ENCODE data around the gene AXIN1. TPM values are rescaled to one million over a fixed set of nuclear protein-coding genes. Genes with fewer than 3 reads are reported as not detected.
A peak's percentile ranks its signal among the peaks of the same experiment; 100 is the strongest.

AXIN1 gene
- total RNA-seq, 1 experiment from 2014 or later, result 22.6 TPM

- in situ Hi-C loops (cut with HindIII; ENCODE audit: low pct_unique_long_range_greater_than_20kb, low sequenced_read_pairs), result no loop called here
- no peak for DNase-seq (ENCODE audit: low read depth, low spot score)
Observed at GRCh38 chr16:373848-374615, 21.5 kb upstream of the AXIN1 start.

GRCh38 chr16:373020-373598, 20.6 kb upstream of the AXIN1 start:
- in situ Hi-C loops (cut with HindIII; ENCODE audit: low pct_unique_long_range_greater_than_20kb, low sequenced_read_pairs), result no loop called here
- no peak for DNase-seq (ENCODE audit: low read depth, low spot score)

- in situ Hi-C loops (cut with HindIII; ENCODE audit: low pct_unique_long_range_greater_than_20kb, low sequenced_read_pairs), result no loop called here
Observed at GRCh38 chr16:372302-372983, 19.9 kb upstream of the AXIN1 start.

GRCh38 chr16:371515-372301, 19.2 kb upstream of the AXIN1 start:
- in situ Hi-C loops (cut with HindIII; ENCODE audit: low pct_unique_long_range_greater_than_20kb, low sequenced_read_pairs), result no loop called here
- DNase-seq (ENCODE audit: low read depth, low spot score), result no peak

More at GRCh38 chr16:372302-372983, 19.9 kb upstream of the AXIN1 start:
- DNase-seq (ENCODE audit: low read depth, low spot score), result no peak

- in situ Hi-C loops (cut with HindIII; ENCODE audit: low pct_unique_long_range_greater_than_20kb, low sequenced_read_pairs), result no loop called here
Observed at GRCh38 chr16:370979-371514, 18.5 kb upstream of the AXIN1 start.

GRCh38 chr16:370443-370842, 17.9 kb upstream of the AXIN1 start, which contains the start of gene MRPL28:
Gene MRPL28, minus strand, starts transcription at chr16:370538. Its CDS starts 320 bp downstream, at chr16:370218.
- peak; percentile 93 for DNase-seq (ENCODE audit: low read depth, low spot score)
- in situ Hi-C loops (cut with HindIII; ENCODE audit: low pct_unique_long_range_greater_than_20kb, low sequenced_read_pairs), result no loop called here

More at GRCh38 chr16:370979-371514, 18.5 kb upstream of the AXIN1 start:
- DNase-seq (ENCODE audit: low read depth, low spot score), result no peak

GRCh38 chr16:369866-370436, 17.4 kb upstream of the AXIN1 start:
- DNase-seq (ENCODE audit: low read depth, low spot score), result no peak
- in situ Hi-C loops (cut with HindIII; ENCODE audit: low pct_unique_long_range_greater_than_20kb, low sequenced_read_pairs), result no loop called here

GRCh38 chr16:369275-369865, 16.8 kb upstream of the AXIN1 start:
- DNase-seq (ENCODE audit: low read depth, low spot score), result no peak
- in situ Hi-C loops (cut with HindIII; ENCODE audit: low pct_unique_long_range_greater_than_20kb, low sequenced_read_pairs), result no loop called here

- DNase-seq (ENCODE audit: low read depth, low spot score), result no peak
- in situ Hi-C loops (cut with HindIII; ENCODE audit: low pct_unique_long_range_greater_than_20kb, low sequenced_read_pairs), result no loop called here
Observed at GRCh38 chr16:368388-369158, 16.1 kb upstream of the AXIN1 start.

- no peak for DNase-seq (ENCODE audit: low read depth, low spot score)
- in situ Hi-C loops (cut with HindIII; ENCODE audit: low pct_unique_long_range_greater_than_20kb, low sequenced_read_pairs), result no loop called here
Observed at GRCh38 chr16:367333-367903, 14.9 kb upstream of the AXIN1 start.

- DNase-seq (ENCODE audit: low read depth, low spot score), result no peak
- in situ Hi-C loops (cut with HindIII; ENCODE audit: low pct_unique_long_range_greater_than_20kb, low sequenced_read_pairs), result no loop called here
Observed at GRCh38 chr16:366476-366875, 14.0 kb upstream of the AXIN1 start.

- DNase-seq (ENCODE audit: low read depth, low spot score), result no peak
- in situ Hi-C loops (cut with HindIII; ENCODE audit: low pct_unique_long_range_greater_than_20kb, low sequenced_read_pairs), result no loop called here
Observed at GRCh38 chr16:364595-365491, 12.3 kb upstream of the AXIN1 start.

- DNase-seq (ENCODE audit: low read depth, low spot score), result no peak
- in situ Hi-C loops (cut with HindIII; ENCODE audit: low pct_unique_long_range_greater_than_20kb, low sequenced_read_pairs), result no loop called here
Observed at GRCh38 chr16:363766-364490, 11.4 kb upstream of the AXIN1 start.

GRCh38 chr16:363110-363765, 10.7 kb upstream of the AXIN1 start:
- in situ Hi-C loops (cut with HindIII; ENCODE audit: low pct_unique_long_range_greater_than_20kb, low sequenced_read_pairs), result no loop called here
- DNase-seq (ENCODE audit: low read depth, low spot score), result no peak
